ENCODE data around the gene GALP.

GALP gene

DNA sequence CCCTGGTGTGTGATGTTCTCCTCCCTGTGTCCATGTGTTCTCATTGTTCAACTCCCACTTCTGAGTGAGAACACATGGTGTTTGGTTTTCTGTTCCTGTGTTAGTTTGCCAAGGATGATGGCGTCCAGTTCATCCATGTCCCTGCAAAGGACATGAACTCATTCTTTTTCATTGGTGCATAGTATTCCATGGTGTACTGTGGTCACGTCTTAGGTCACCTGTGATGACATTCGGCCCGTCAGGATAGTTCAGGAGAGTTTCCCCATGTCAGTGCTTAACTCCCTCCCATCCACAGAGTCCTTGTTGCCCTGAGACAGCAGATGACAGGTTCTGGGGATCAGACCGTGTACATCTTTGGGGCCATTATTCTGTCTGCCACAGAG, 26.2 kb upstream of the GALP start:
- no peak for ATAC-seq
- TF ChIP-seq GLIS3 (CRISPR knock-in tag; IDR thresholded peaks at IDR 0.05) (no peak), ZFP30 (CRISPR knock-in tag; IDR thresholded peaks at IDR 0.05) (no peak), ZNF70 (CRISPR knock-in tag; IDR thresholded peaks at IDR 0.05) (no peak), ARNTL (CRISPR knock-in tag; IDR thresholded peaks at IDR 0.05; ENCODE audit: borderline replicate concordance, low read depth) (no peak)

DNA sequence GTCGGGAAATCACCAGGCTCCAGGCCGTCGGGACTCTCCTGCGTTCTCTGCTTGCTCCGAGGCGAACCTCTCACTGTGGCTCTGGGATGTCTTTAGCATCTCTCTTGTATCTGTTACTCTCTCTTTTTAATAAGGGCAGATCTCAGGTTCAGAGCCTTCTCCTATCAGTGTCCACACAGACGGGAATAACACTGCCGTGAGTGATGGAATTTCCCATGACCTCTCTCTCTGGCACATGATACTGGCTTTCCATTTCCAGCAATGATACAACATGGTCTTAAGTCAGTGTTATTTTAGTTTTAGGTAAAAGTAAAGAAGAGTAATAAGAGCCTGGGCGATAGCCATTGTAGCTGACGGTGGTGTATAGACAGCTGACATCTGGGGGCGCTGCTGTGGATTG, 25.4 kb upstream of the GALP start:
- ATAC-seq, result no peak
- TF ChIP-seq, protein P1, sequence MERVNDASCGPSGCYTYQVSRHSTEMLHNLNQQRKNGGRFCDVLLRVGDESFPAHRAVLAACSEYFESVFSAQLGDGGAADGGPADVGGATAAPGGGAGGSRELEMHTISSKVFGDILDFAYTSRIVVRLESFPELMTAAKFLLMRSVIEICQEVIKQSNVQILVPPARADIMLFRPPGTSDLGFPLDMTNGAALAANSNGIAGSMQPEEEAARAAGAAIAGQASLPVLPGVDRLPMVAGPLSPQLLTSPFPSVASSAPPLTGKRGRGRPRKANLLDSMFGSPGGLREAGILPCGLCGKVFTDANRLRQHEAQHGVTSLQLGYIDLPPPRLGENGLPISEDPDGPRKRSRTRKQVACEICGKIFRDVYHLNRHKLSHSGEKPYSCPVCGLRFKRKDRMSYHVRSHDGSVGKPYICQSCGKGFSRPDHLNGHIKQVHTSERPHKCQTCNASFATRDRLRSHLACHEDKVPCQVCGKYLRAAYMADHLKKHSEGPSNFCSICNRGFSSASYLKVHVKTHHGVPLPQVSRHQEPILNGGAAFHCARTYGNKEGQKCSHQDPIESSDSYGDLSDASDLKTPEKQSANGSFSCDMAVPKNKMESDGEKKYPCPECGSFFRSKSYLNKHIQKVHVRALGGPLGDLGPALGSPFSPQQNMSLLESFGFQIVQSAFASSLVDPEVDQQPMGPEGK (CRISPR knock-in tag; IDR thresholded peaks at IDR 0.05; ENCODE audit: borderline replicate concordance), result no peak
- TF ChIP-seq, protein P2, sequence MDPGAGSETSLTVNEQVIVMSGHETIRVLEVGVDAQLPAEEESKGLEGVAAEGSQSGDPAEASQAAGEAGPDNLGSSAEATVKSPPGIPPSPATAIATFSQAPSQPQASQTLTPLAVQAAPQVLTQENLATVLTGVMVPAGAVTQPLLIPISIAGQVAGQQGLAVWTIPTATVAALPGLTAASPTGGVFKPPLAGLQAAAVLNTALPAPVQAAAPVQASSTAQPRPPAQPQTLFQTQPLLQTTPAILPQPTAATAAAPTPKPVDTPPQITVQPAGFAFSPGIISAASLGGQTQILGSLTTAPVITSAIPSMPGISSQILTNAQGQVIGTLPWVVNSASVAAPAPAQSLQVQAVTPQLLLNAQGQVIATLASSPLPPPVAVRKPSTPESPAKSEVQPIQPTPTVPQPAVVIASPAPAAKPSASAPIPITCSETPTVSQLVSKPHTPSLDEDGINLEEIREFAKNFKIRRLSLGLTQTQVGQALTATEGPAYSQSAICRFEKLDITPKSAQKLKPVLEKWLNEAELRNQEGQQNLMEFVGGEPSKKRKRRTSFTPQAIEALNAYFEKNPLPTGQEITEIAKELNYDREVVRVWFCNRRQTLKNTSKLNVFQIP (CRISPR knock-in tag; IDR thresholded peaks at IDR 0.05; ENCODE audit: borderline replicate concordance, low read depth), result no peak
- TF ChIP-seq BACH2 (CRISPR knock-in tag; IDR thresholded peaks at IDR 0.05; ENCODE audit: borderline replicate concordance) (no peak), ZNF70 (CRISPR knock-in tag; IDR thresholded peaks at IDR 0.05) (no peak), ZNF565 (CRISPR knock-in tag; conservative IDR thresholded peaks at IDR 0.05; ENCODE audit: low read depth) (no peak), GLIS3 (CRISPR knock-in tag; IDR thresholded peaks at IDR 0.05) (no peak), CSDC2 (CRISPR knock-in tag; IDR thresholded peaks at IDR 0.05) (no peak), ESRRG (CRISPR knock-in tag; IDR thresholded peaks at IDR 0.05) (no peak), PPARA (CRISPR knock-in tag; IDR thresholded peaks at IDR 0.05; ENCODE audit: borderline replicate concordance) (no peak), ZNF8 (CRISPR knock-in tag; IDR thresholded peaks at IDR 0.05) (no peak), TCF4 (CRISPR knock-in tag; IDR thresholded peaks at IDR 0.05; ENCODE audit: borderline replicate concordance) (no peak), ISL1 (CRISPR knock-in tag; IDR thresholded peaks at IDR 0.05) (no peak), OSR1 (CRISPR knock-in tag; IDR thresholded peaks at IDR 0.05) (no peak), SNAI2 (CRISPR knock-in tag; IDR thresholded peaks at IDR 0.05) (no peak)
- TF ChIP-seq, protein P3, sequence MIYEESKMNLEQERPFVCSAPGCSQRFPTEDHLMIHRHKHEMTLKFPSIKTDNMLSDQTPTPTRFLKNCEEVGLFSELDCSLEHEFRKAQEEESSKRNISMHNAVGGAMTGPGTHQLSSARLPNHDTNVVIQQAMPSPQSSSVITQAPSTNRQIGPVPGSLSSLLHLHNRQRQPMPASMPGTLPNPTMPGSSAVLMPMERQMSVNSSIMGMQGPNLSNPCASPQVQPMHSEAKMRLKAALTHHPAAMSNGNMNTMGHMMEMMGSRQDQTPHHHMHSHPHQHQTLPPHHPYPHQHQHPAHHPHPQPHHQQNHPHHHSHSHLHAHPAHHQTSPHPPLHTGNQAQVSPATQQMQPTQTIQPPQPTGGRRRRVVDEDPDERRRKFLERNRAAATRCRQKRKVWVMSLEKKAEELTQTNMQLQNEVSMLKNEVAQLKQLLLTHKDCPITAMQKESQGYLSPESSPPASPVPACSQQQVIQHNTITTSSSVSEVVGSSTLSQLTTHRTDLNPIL (CRISPR knock-in tag; IDR thresholded peaks at IDR 0.05; ENCODE audit: low read depth), result no peak
- TF ChIP-seq, protein P4, sequence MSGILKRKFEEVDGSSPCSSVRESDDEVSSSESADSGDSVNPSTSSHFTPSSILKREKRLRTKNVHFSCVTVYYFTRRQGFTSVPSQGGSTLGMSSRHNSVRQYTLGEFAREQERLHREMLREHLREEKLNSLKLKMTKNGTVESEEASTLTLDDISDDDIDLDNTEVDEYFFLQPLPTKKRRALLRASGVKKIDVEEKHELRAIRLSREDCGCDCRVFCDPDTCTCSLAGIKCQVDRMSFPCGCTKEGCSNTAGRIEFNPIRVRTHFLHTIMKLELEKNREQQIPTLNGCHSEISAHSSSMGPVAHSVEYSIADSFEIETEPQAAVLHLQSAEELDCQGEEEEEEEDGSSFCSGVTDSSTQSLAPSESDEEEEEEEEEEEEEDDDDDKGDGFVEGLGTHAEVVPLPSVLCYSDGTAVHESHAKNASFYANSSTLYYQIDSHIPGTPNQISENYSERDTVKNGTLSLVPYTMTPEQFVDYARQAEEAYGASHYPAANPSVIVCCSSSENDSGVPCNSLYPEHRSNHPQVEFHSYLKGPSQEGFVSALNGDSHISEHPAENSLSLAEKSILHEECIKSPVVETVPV (CRISPR knock-in tag; IDR thresholded peaks at IDR 0.05), result no peak
- TF ChIP-seq, protein P5, sequence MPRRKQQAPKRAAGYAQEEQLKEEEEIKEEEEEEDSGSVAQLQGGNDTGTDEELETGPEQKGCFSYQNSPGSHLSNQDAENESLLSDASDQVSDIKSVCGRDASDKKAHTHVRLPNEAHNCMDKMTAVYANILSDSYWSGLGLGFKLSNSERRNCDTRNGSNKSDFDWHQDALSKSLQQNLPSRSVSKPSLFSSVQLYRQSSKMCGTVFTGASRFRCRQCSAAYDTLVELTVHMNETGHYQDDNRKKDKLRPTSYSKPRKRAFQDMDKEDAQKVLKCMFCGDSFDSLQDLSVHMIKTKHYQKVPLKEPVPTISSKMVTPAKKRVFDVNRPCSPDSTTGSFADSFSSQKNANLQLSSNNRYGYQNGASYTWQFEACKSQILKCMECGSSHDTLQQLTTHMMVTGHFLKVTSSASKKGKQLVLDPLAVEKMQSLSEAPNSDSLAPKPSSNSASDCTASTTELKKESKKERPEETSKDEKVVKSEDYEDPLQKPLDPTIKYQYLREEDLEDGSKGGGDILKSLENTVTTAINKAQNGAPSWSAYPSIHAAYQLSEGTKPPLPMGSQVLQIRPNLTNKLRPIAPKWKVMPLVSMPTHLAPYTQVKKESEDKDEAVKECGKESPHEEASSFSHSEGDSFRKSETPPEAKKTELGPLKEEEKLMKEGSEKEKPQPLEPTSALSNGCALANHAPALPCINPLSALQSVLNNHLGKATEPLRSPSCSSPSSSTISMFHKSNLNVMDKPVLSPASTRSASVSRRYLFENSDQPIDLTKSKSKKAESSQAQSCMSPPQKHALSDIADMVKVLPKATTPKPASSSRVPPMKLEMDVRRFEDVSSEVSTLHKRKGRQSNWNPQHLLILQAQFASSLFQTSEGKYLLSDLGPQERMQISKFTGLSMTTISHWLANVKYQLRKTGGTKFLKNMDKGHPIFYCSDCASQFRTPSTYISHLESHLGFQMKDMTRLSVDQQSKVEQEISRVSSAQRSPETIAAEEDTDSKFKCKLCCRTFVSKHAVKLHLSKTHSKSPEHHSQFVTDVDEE (CRISPR knock-in tag; IDR thresholded peaks at IDR 0.05), result no peak

DNA sequence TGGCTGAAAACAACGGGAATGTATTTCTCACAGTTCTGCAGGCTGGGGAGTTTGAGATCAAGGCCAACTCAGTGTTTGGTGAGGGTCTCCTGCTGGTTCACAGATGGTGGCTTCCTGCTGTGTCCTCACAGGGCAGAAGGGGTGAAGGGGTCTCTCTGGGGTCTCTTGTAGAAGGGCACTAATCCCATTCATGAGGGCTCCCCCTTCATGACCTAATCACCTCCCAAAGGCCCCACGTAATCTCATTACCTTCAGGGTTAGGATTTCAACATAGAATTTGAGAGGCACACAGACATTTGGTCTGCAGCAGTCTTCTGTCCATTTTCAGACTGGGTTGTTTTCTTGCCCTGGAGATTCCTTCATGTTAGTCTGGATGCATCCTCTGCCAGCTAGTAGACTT, 23.2 kb upstream of the GALP start:
- no peak for ATAC-seq
- TF ChIP-seq, protein P4 (CRISPR knock-in tag; IDR thresholded peaks at IDR 0.05), result no peak
- TF ChIP-seq ISL1 (CRISPR knock-in tag; IDR thresholded peaks at IDR 0.05) (no peak), ARNTL (CRISPR knock-in tag; IDR thresholded peaks at IDR 0.05; ENCODE audit: borderline replicate concordance, low read depth) (no peak), ESRRG (CRISPR knock-in tag; IDR thresholded peaks at IDR 0.05) (no peak), ZFP3 (CRISPR knock-in tag; IDR thresholded peaks at IDR 0.05) (no peak), CSDC2 (CRISPR knock-in tag; IDR thresholded peaks at IDR 0.05) (no peak), GLIS3 (CRISPR knock-in tag; IDR thresholded peaks at IDR 0.05) (no peak), OSR1 (CRISPR knock-in tag; IDR thresholded peaks at IDR 0.05) (no peak), ZC3H10 (CRISPR knock-in tag; IDR thresholded peaks at IDR 0.05) (no peak), ZFP30 (CRISPR knock-in tag; IDR thresholded peaks at IDR 0.05) (no peak), ZNF70 (CRISPR knock-in tag; IDR thresholded peaks at IDR 0.05) (no peak), PPARA (CRISPR knock-in tag; IDR thresholded peaks at IDR 0.05; ENCODE audit: borderline replicate concordance) (no peak)
- TF ChIP-seq, protein P3 (CRISPR knock-in tag; IDR thresholded peaks at IDR 0.05; ENCODE audit: low read depth), result no peak
- TF ChIP-seq, protein P2 (CRISPR knock-in tag; IDR thresholded peaks at IDR 0.05; ENCODE audit: borderline replicate concordance, low read depth), result no peak
- TF ChIP-seq, protein P1 (CRISPR knock-in tag; IDR thresholded peaks at IDR 0.05; ENCODE audit: borderline replicate concordance), result no peak
